Measurements from ENCODE around the gene IFT25. TPM values are rescaled to one million over a fixed set of nuclear protein-coding genes. Genes with fewer than 3 reads are reported as not detected.

IFT25 gene
- total RNA-seq, 3 donors from 2014 or later (not counting 1 experiment from before 2014, with no cell fraction given): 41.5 to 54.6 (median 41.6) TPM

- Mint-ChIP-seq H3K36me3 (no peaks in the 10 kb centered on the region), H3K4me1 (no peaks in the 10 kb centered on the region), H3K4me3 (no peak overlapping the region), H3K27me3 (ENCODE audit: low read depth in 2 of 2) (peaks cover 0 to 6% of the 10 kb centered on the region in 2 donors), H3K9me3 (no peaks in the 10 kb centered on the region), H3K27ac (no peak overlapping the region)
- no peak overlapping the region for H3K4me3 ChIP-seq (ENCODE audit: low read length)
- H3K4me1 ChIP-seq (ENCODE audit: control insufficient read depth, insufficient read depth, low read length): no peaks in the 10 kb centered on the region
- no peak for TF ChIP-seq CTCF (IDR thresholded peaks at IDR 0.05)
- no peaks in the 10 kb centered on the region for H3K9me3 ChIP-seq (ENCODE audit: control insufficient read depth, insufficient read depth, low read length)
- no peak for ATAC-seq
- no peaks in the 10 kb centered on the region for H3K36me3 ChIP-seq (ENCODE audit: control insufficient read depth, insufficient read depth, low read length)
- H3K27me3 ChIP-seq (ENCODE audit: control insufficient read depth, insufficient read depth, low read length): no peaks in the 10 kb centered on the region
- H3K27ac ChIP-seq (ENCODE audit: low read length): no peak overlapping the region
- no peak for DNase-seq
- WGBS (ENCODE audit: insufficient coverage): 91% methylated on average over 3 of the region's 3 CpGs
- intact Hi-C loops (cut with micrococcal nuclease): no loop called here
Measured at GRCh38 chr1:53899708-53900107, 45.8 kb downstream of the IFT25 start.

GRCh38 chr1:53899206-53899628 lies 46.3 kb downstream of the IFT25 start:
- Mint-ChIP-seq H3K36me3 (no peaks in the 10 kb centered on the region), H3K9me3 (no peaks in the 10 kb centered on the region), H3K4me1 (no peaks in the 10 kb centered on the region), H3K4me3 (no peak overlapping the region), H3K27me3 (ENCODE audit: low read depth in 2 of 2) (peaks cover 0 to 6% of the 10 kb centered on the region in 2 donors), H3K27ac (no peak overlapping the region)
- H3K4me1 ChIP-seq (ENCODE audit: control insufficient read depth, insufficient read depth, low read length): no peaks in the 10 kb centered on the region
- no peak overlapping the region for H3K4me3 ChIP-seq (ENCODE audit: low read length)
- TF ChIP-seq CTCF (IDR thresholded peaks at IDR 0.05): no peak
- intact Hi-C loops (cut with micrococcal nuclease): no loop called here
- H3K27me3 ChIP-seq (ENCODE audit: control insufficient read depth, insufficient read depth, low read length): no peaks in the 10 kb centered on the region
- ATAC-seq (no peak), DNase-seq (no peak)
- H3K27ac ChIP-seq (ENCODE audit: low read length): no peak overlapping the region
- no peaks in the 10 kb centered on the region for H3K9me3 ChIP-seq (ENCODE audit: control insufficient read depth, insufficient read depth, low read length)
- WGBS (ENCODE audit: insufficient coverage): 0% methylated on average over 1 of the region's 2 CpGs
- H3K36me3 ChIP-seq (ENCODE audit: control insufficient read depth, insufficient read depth, low read length): no peaks in the 10 kb centered on the region

GRCh38 chr1:53896635-53897229 lies 48.8 kb downstream of the IFT25 start:
- no peak overlapping the region for H3K27ac ChIP-seq (ENCODE audit: low read length)
- intact Hi-C loops (cut with micrococcal nuclease): no loop called here
- no peak for ATAC-seq
- no peaks in the 10 kb centered on the region for H3K36me3 ChIP-seq (ENCODE audit: control insufficient read depth, insufficient read depth, low read length)
- H3K4me3 ChIP-seq (ENCODE audit: low read length): no peak overlapping the region
- H3K4me1 ChIP-seq (ENCODE audit: control insufficient read depth, insufficient read depth, low read length): no peaks in the 10 kb centered on the region
- H3K9me3 Mint-ChIP-seq: no peaks in the 10 kb centered on the region
- no peak overlapping the region for H3K27ac Mint-ChIP-seq
- 90% methylated on average over 2 of the region's 2 CpGs for WGBS (ENCODE audit: insufficient coverage)
- no peaks in the 10 kb centered on the region for H3K27me3 ChIP-seq (ENCODE audit: control insufficient read depth, insufficient read depth, low read length)
- H3K9me3 ChIP-seq (ENCODE audit: control insufficient read depth, insufficient read depth, low read length): no peaks in the 10 kb centered on the region
- no peak for DNase-seq
- no peaks in the 10 kb centered on the region for H3K36me3 Mint-ChIP-seq
- H3K4me3 Mint-ChIP-seq: no peak overlapping the region
- peaks cover 0 to 8% of the 10 kb centered on the region in 2 donors for H3K27me3 Mint-ChIP-seq (ENCODE audit: low read depth in 2 of 2)
- H3K4me1 Mint-ChIP-seq: peaks cover 0 to 4% of the 10 kb centered on the region in 2 donors
- TF ChIP-seq CTCF (IDR thresholded peaks at IDR 0.05): no peak

GRCh38 chr1:53895421-53895820 lies 50.1 kb downstream of the IFT25 start:
- no peaks in the 10 kb centered on the region for H3K9me3 Mint-ChIP-seq
- 61% methylated on average over 6 of the region's 6 CpGs for WGBS (ENCODE audit: insufficient coverage)
- DNase-seq (no peak), ATAC-seq (no peak)
- H3K27ac Mint-ChIP-seq: no peak overlapping the region
- Histone ChIP-seq H3K4me1 (ENCODE audit: control insufficient read depth, insufficient read depth, low read length) (peaks cover 2% of the 10 kb centered on the region), H3K4me3 (ENCODE audit: low read length) (no peak overlapping the region), H3K27me3 (ENCODE audit: control insufficient read depth, insufficient read depth, low read length) (no peaks in the 10 kb centered on the region), H3K36me3 (ENCODE audit: control insufficient read depth, insufficient read depth, low read length) (no peaks in the 10 kb centered on the region), H3K9me3 (ENCODE audit: control insufficient read depth, insufficient read depth, low read length) (no peaks in the 10 kb centered on the region), H3K27ac (ENCODE audit: low read length) (no peak overlapping the region)
- H3K4me1 Mint-ChIP-seq: peaks cover 5 to 6% of the 10 kb centered on the region in 2 donors
- no peak overlapping the region for H3K4me3 Mint-ChIP-seq
- no peak for TF ChIP-seq CTCF (IDR thresholded peaks at IDR 0.05)
- H3K27me3 Mint-ChIP-seq (ENCODE audit: low read depth in 2 of 2): peaks cover 0 to 8% of the 10 kb centered on the region in 2 donors
- intact Hi-C loops (cut with micrococcal nuclease): no loop called here
- no peaks in the 10 kb centered on the region for H3K36me3 Mint-ChIP-seq

Data from natural killer cell (primary cell).